B cell (primary cell): ENCODE measurements around the gene GLI3.

Experiments
- CTCF ChIP-seq: fragments of 200-600 bp; IDR thresholded peaks from one replicate; pipeline ENCODE4 v1.8.0; 2022; ENCODE audit warnings: antibody characterized with exemption, mild to moderate bottlenecking
- EZH2 ChIP-seq: IDR thresholded peaks from 2 replicates; pipeline ENCODE4 v1.6.1; 2012; ENCODE audit warnings: borderline replicate concordance, low read depth, mild to moderate bottlenecking, moderate library complexity, low read length; ENCODE audit not compliant: insufficient read depth, poor library complexity, severe bottlenecking

DNA sequence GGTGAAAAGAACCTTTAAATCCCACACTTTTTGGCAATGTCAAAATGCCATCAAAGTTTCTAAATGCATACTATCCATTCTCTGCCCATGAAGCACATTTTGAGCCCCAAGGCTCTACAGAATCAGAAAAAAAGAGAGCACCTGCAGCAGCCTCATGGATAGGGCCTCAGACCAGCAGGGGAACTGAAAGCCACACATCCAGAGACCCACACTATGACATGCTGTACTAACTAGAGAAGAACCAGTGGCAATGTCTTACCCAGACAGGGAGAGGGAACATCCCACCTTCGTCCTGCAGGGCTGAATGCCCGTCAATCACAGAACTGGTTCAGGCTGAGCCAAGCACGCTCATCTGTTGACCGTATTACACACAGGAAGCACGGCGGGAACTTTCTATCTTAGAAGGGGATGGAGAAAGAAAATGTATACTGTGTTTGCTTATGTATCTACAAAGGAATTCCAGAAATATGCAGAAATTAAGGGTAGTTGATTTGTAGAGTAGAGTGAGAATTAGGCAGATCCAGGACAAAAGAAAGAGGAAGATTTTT lies 237.2 kb downstream of the GLI3 start:
- no peak for TF ChIP-seq CTCF
- TF ChIP-seq EZH2 = no peak
